Osteocyte (in vitro differentiated cells): Measurements from ENCODE around the gene SH3PXD2A. TPM values are rescaled to one million over a fixed set of nuclear protein-coding genes. Genes with fewer than 3 reads are reported as not detected.

ENCODE experiments used
- DNase-seq: peaks from one replicate; pipeline ENCODE4 v3.0.0; 2021; ENCODE audit warnings: mixed read lengths; ENCODE audit not compliant: unreplicated experiment; ENCODE audit errors: extremely low spot score
- H3K27ac Mint-ChIP-seq: one replicate; pipeline ENCODE4 v1.8.0; 2021; ENCODE audit warnings: mild to moderate bottlenecking, mixed read lengths; ENCODE audit not compliant: unreplicated experiment
- H3K27me3 Mint-ChIP-seq: one replicate; pipeline ENCODE4 v1.8.0; 2021; ENCODE audit warnings: mixed read lengths; ENCODE audit not compliant: unreplicated experiment
- H3K36me3 Mint-ChIP-seq: one replicate; pipeline ENCODE4 v1.8.0; 2021; ENCODE audit warnings: mixed read lengths; ENCODE audit not compliant: unreplicated experiment
- H3K4me1 Mint-ChIP-seq: one replicate; pipeline ENCODE4 v1.8.0; 2021; ENCODE audit warnings: mixed read lengths; ENCODE audit not compliant: unreplicated experiment
- H3K4me3 Mint-ChIP-seq: one replicate; pipeline ENCODE4 v1.8.0; 2021; ENCODE audit warnings: mild to moderate bottlenecking, moderate library complexity, mixed read lengths; ENCODE audit not compliant: unreplicated experiment
- H3K9me3 Mint-ChIP-seq: one replicate; pipeline ENCODE4 v1.8.0; 2021; ENCODE audit warnings: mixed read lengths; ENCODE audit not compliant: unreplicated experiment
- CTCF ChIP-seq: fragments of 200-600 bp; sonication (generic); IDR thresholded peaks from 2 replicates; pipeline ENCODE4 v1.5.0; 2021; ENCODE audit warnings: antibody characterized with exemption, mild to moderate bottlenecking, moderate library complexity
- total RNA-seq: library from RNA; stranded (reverse); gene quantifications from 2 replicates; pipeline ENCODE4 v1.2.1, GENCODE V29; 2021

SH3PXD2A gene
- total RNA-seq, 1 donor from 2014 or later: 43.0 TPM

- Mint-ChIP-seq H3K9me3 (no peaks in the 10 kb centered on the region), H3K27me3 (no peaks in the 10 kb centered on the region), H3K27ac (no peak overlapping the region), H3K4me1 (peaks cover 21% of the 10 kb centered on the region), H3K4me3 (no peak overlapping the region), H3K36me3 (no peaks in the 10 kb centered on the region)
- DNase-seq: no peak
- TF ChIP-seq CTCF: no peak
Observed at GRCh38 chr10:103756277-103756869, 99.0 kb downstream of the SH3PXD2A start.

- no peak for DNase-seq
- no peaks in the 10 kb centered on the region for H3K27me3 Mint-ChIP-seq
- TF ChIP-seq CTCF: peak; percentile 64
- no peaks in the 10 kb centered on the region for H3K36me3 Mint-ChIP-seq
- H3K4me3 Mint-ChIP-seq: no peak overlapping the region
- H3K9me3 Mint-ChIP-seq: no peaks in the 10 kb centered on the region
- H3K4me1 Mint-ChIP-seq: peaks cover 7% of the 10 kb centered on the region
- no peak overlapping the region for H3K27ac Mint-ChIP-seq
Observed at GRCh38 chr10:103752680-103753248, 102.6 kb downstream of the SH3PXD2A start.

GRCh38 chr10:103751667-103752290, 103.6 kb downstream of the SH3PXD2A start:
- H3K9me3 Mint-ChIP-seq: no peaks in the 10 kb centered on the region
- no peak for DNase-seq
- H3K4me3 Mint-ChIP-seq: no peak overlapping the region
- TF ChIP-seq CTCF: no peak
- no peaks in the 10 kb centered on the region for H3K36me3 Mint-ChIP-seq
- peaks cover 2% of the 10 kb centered on the region for H3K4me1 Mint-ChIP-seq
- H3K27me3 Mint-ChIP-seq: no peaks in the 10 kb centered on the region
- no peak overlapping the region for H3K27ac Mint-ChIP-seq

GRCh38 chr10:103750836-103751235, 104.5 kb downstream of the SH3PXD2A start:
- H3K9me3 Mint-ChIP-seq: no peaks in the 10 kb centered on the region
- H3K4me1 Mint-ChIP-seq: peaks cover 2% of the 10 kb centered on the region
- TF ChIP-seq CTCF: no peak
- H3K4me3 Mint-ChIP-seq: no peak overlapping the region
- no peaks in the 10 kb centered on the region for H3K27me3 Mint-ChIP-seq
- H3K27ac Mint-ChIP-seq: no peak overlapping the region
- H3K36me3 Mint-ChIP-seq: no peaks in the 10 kb centered on the region
- DNase-seq: no peak

GRCh38 chr10:103749779-103750178, 105.6 kb downstream of the SH3PXD2A start:
- TF ChIP-seq CTCF: no peak
- peaks cover 2% of the 10 kb centered on the region for H3K4me1 Mint-ChIP-seq
- H3K27ac Mint-ChIP-seq: no peak overlapping the region

More at GRCh38 chr10:103749779-103750178, 105.6 kb downstream of the SH3PXD2A start:
- H3K9me3 Mint-ChIP-seq: no peaks in the 10 kb centered on the region
- H3K27me3 Mint-ChIP-seq: no peaks in the 10 kb centered on the region
- no peak for DNase-seq
- no peak overlapping the region for H3K4me3 Mint-ChIP-seq
- no peaks in the 10 kb centered on the region for H3K36me3 Mint-ChIP-seq
